Activated B cell treated with CpG ODN at 0.5 μM for 24 hours (primary cell): ENCODE measurements around the gene MYO7A. TPM values are rescaled to one million over a fixed set of nuclear protein-coding genes. Genes with fewer than 3 reads are reported as not detected.
"Not testable (repeated sequence)": the region's sequence is repeated elsewhere in the genome, so short reads cannot be mapped to it uniquely, and the experiment has no call there.

Experiments used
- ATAC-seq: fragments of 200-7000 bp; cut with Tn5 transposase; one replicate; pipeline ENCODE4 v1.10.0; 2021; ENCODE audit warnings: low read depth, mild to moderate bottlenecking, moderate library complexity
- CTCF ChIA-PET: fragments of 350-600 bp; sonication (Branson Sonifier 250); formaldehyde crosslinking; loops from one replicate; lab custom pipeline; 2021; ENCODE audit warnings: antibody characterized with exemption; lab: Charles Lee
- POLR2A ChIA-PET: fragments of 350-600 bp; sonication (Branson Sonifier 250); formaldehyde crosslinking; loops from one replicate; lab custom pipeline; 2021; ENCODE audit warnings: antibody characterized with exemption; lab: Charles Lee
- DNase-seq: peaks from one replicate; pipeline ENCODE4 v3.0.0; 2022
- H3K27ac Mint-ChIP-seq: one replicate; pipeline ENCODE4 v1.8.0; 2020; ENCODE audit warnings: mixed read lengths
- H3K27me3 Mint-ChIP-seq: one replicate; pipeline ENCODE4 v1.8.0; 2021; ENCODE audit warnings: mixed read lengths
- H3K36me3 Mint-ChIP-seq: one replicate; pipeline ENCODE4 v1.8.0; 2021; ENCODE audit warnings: low read depth, mixed read lengths
- H3K4me1 Mint-ChIP-seq: one replicate; pipeline ENCODE4 v1.8.0; 2021; ENCODE audit warnings: mixed read lengths
- H3K4me3 Mint-ChIP-seq: one replicate; pipeline ENCODE4 v1.8.0; 2020; ENCODE audit warnings: mild to moderate bottlenecking, mixed read lengths
- H3K9me3 Mint-ChIP-seq: one replicate; pipeline ENCODE4 v1.8.0; 2020; ENCODE audit warnings: mixed read lengths
- CTCF ChIP-seq: fragments of 200-600 bp; IDR thresholded peaks from one replicate; pipeline ENCODE4 v1.8.0; 2022; ENCODE audit warnings: antibody characterized with exemption, mild to moderate bottlenecking
- intact Hi-C: fragments of 100-400 bp; cut with micrococcal nuclease; formaldehyde crosslinking; loops from one replicate; pipeline ENCODE4 v1.15.1; 2024
- total RNA-seq: library from RNA; stranded (reverse); gene quantifications from 2 replicates; pipeline ENCODE4 v1.2.3, GENCODE V29; 2022

The MYO7A gene
- total RNA-seq, 1 donor from 2014 or later, result 5.4 TPM

DNA sequence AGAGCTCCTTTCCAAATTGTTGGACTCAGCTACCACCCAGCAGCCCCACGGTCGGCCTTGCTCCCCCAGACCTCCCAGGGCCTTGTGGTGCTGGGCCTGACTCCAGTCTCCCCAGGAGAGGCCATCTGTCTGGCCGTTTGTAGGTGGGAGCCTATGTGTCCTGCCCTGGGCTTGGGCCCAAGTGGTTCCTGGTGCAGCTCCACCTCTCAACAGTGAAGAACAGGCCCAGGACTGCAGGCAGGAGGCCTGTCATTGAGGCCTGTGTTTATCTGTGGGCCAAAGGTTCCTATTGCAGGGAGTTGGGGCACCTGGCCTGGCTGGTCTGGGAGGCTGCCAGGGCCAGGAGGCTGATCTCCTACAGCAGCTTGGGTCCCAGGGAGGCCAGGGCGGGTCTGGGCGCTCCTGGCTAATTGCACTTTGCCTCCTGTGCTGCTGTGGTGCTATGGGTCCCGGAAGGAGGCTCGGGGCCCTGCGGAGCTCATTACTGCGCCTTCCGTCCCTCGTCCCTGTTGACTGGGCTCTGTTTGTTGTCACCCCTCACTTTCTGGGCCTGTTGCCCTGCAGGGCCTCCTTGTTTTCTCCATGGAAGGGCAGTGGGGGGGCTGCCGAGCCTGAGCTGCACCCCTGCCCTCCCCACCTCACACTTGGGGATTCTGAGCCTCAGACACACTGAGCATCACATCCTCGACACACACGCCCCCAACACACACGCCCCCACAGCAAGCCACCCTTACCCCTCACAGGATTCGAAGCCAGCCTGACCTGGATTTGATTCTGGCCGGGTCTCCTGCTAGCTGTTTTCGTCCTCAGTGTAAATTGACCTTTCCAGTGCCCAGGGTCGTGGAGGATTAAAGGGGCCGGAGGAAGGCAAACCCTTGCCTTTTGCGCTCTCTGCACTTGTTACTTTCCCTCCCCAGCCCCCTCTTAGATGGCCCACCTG lies 32.2 kb upstream of the MYO7A start:
- Mint-ChIP-seq H3K4me1 (no peaks in the 10 kb centered on the region), H3K27me3 (no peaks in the 10 kb centered on the region), H3K27ac (no peak overlapping the region), H3K9me3 (no peaks in the 10 kb centered on the region), H3K4me3 (no peak overlapping the region), H3K36me3 (no peaks in the 10 kb centered on the region)
- no peak for TF ChIP-seq CTCF
- no peak for ATAC-seq
- ChIA-PET CTCF (no interaction called here), POLR2A (no interaction called here)
- DNase-seq, result no peak
- intact Hi-C loops, result no loop called here

DNA sequence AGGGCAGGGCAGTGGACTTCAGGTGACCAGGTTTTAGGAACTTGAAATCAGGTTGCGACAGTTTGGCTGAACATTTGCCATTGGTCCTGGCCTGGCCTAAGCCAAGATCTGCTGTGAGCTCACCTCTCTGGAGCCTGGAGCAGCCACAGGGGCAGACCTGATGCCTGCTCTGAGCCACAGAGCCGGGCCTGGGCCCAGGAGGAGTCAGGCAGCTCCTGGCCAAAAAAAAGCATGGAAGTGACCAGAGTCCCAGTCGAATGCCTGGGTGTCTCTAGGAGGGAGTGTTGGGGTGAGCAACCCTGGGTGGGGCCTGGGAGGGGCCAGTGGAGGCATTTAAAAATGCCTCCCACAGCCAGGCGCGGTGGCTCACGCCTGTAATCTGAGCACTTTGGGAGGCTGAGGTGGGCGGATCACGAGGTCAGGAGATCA lies 31.4 kb upstream of the MYO7A start:
- Mint-ChIP-seq H3K36me3 (no peaks in the 10 kb centered on the region), H3K27ac (no peak overlapping the region), H3K4me1 (no peaks in the 10 kb centered on the region), H3K4me3 (no peak overlapping the region), H3K9me3 (no peaks in the 10 kb centered on the region), H3K27me3 (no peaks in the 10 kb centered on the region)
- intact Hi-C loops, result no loop called here
- ATAC-seq (no peak), DNase-seq (no peak)
- ChIA-PET CTCF (no interaction called here), POLR2A (no interaction called here)
- no peak for TF ChIP-seq CTCF

GRCh38 chr11:77097180-77097579 lies 30.9 kb upstream of the MYO7A start:
- intact Hi-C loops, POLR2A ChIA-PET, H3K27me3 Mint-ChIP-seq, CTCF ChIA-PET, ATAC-seq, H3K4me3 Mint-ChIP-seq, H3K27ac Mint-ChIP-seq, H3K4me1 Mint-ChIP-seq, H3K9me3 Mint-ChIP-seq, DNase-seq, H3K36me3 Mint-ChIP-seq: not testable (repeated sequence)

- ATAC-seq, result no peak
- DNase-seq, result no peak
- no peaks in the 10 kb centered on the region for H3K4me1 Mint-ChIP-seq
- intact Hi-C loops, result no loop called here
- no peaks in the 10 kb centered on the region for H3K27me3 Mint-ChIP-seq
- H3K27ac Mint-ChIP-seq, result no peak overlapping the region
- ChIA-PET POLR2A (no interaction called here), CTCF (interaction anchor here (2.0 kb wide), 1 partner anchor 180 kb away, joined by 4 read pairs; no protein-coding TSS in a partner anchor)
- H3K36me3 Mint-ChIP-seq, result no peaks in the 10 kb centered on the region
- no peaks in the 10 kb centered on the region for H3K9me3 Mint-ChIP-seq
- no peak overlapping the region for H3K4me3 Mint-ChIP-seq
- no peak for TF ChIP-seq CTCF
Measured at GRCh38 chr11:77100166-77101042, 27.6 kb upstream of the MYO7A start.

- intact Hi-C loops, result no loop called here
Measured at GRCh38 chr11:77101043-77101537, 27.0 kb upstream of the MYO7A start.

More at GRCh38 chr11:77101043-77101537, 27.0 kb upstream of the MYO7A start:
- H3K27me3 Mint-ChIP-seq, result no peaks in the 10 kb centered on the region
- H3K36me3 Mint-ChIP-seq, result no peaks in the 10 kb centered on the region
- DNase-seq, result no peak
- ATAC-seq, result no peak
- no peaks in the 10 kb centered on the region for H3K4me1 Mint-ChIP-seq
- TF ChIP-seq CTCF, result no peak
- H3K27ac Mint-ChIP-seq, result no peak overlapping the region
- H3K4me3 Mint-ChIP-seq, result no peak overlapping the region
- POLR2A ChIA-PET, result no interaction called here
- no peaks in the 10 kb centered on the region for H3K9me3 Mint-ChIP-seq
- CTCF ChIA-PET, result interaction anchor here (2.0 kb wide), 1 partner anchor 181 kb away, joined by 4 read pairs; no protein-coding TSS in a partner anchor
